GM11168 (cell line): ENCODE data around the gene CCDC192.
"Not testable (repeated sequence)": the region's sequence is repeated elsewhere in the genome, so short reads cannot be mapped to it uniquely, and the experiment has no call there.

Experiments
- in situ Hi-C: fragments of 300-500 bp; cut with MboI; formaldehyde crosslinking; loops from one replicate; pipeline ENCODE4 v1.12.0; 2022; ENCODE audit warnings: low sequenced_read_pairs; ENCODE audit not compliant: unreplicated experiment

Gene CCDC192

GRCh38 chr5:127697894-127698600 lies 5.1 kb upstream of the CCDC192 start:
- in situ Hi-C loops = no loop called here

- in situ Hi-C loops = no loop called here
Observed at GRCh38 chr5:127699416-127699815, 3.8 kb upstream of the CCDC192 start.

GRCh38 chr5:127700237-127700766 lies 2.9 kb upstream of the CCDC192 start:
- in situ Hi-C loops = no loop called here

- in situ Hi-C loops = no loop called here
Observed at GRCh38 chr5:127702434-127702833, 757 bp upstream of the CCDC192 start.

GRCh38 chr5:127705120-127705892 lies 2.1 kb downstream of the CCDC192 start:
- in situ Hi-C loops = no loop called here

- in situ Hi-C loops = no loop called here
Observed at GRCh38 chr5:127706691-127707090, 3.5 kb downstream of the CCDC192 start.

GRCh38 chr5:127707209-127707608 lies 4.0 kb downstream of the CCDC192 start:
- in situ Hi-C loops = no loop called here

GRCh38 chr5:127713083-127713482 lies 9.9 kb downstream of the CCDC192 start:
- in situ Hi-C loops = not testable (repeated sequence)

- in situ Hi-C loops = no loop called here
Observed at GRCh38 chr5:127718181-127718580, 15.0 kb downstream of the CCDC192 start.

GRCh38 chr5:127723571-127723970 lies 20.4 kb downstream of the CCDC192 start:
- in situ Hi-C loops = no loop called here

GRCh38 chr5:127725673-127726072 lies 22.5 kb downstream of the CCDC192 start:
- in situ Hi-C loops = no loop called here

GRCh38 chr5:127732963-127733362 lies 29.8 kb downstream of the CCDC192 start:
- in situ Hi-C loops = no loop called here

- in situ Hi-C loops = not testable (repeated sequence)
Observed at GRCh38 chr5:127739348-127739747, 36.2 kb downstream of the CCDC192 start.

- in situ Hi-C loops = no loop called here
Observed at GRCh38 chr5:127739807-127740384, 36.7 kb downstream of the CCDC192 start.

- in situ Hi-C loops = no loop called here
Observed at GRCh38 chr5:127741412-127741811, 38.2 kb downstream of the CCDC192 start.

- in situ Hi-C loops = no loop called here
Observed at GRCh38 chr5:127744241-127744640, 41.0 kb downstream of the CCDC192 start.

- in situ Hi-C loops = no loop called here
Observed at GRCh38 chr5:127746756-127747155, 43.6 kb downstream of the CCDC192 start.

- in situ Hi-C loops = not testable (repeated sequence)
Observed at GRCh38 chr5:127752503-127753265, 49.5 kb downstream of the CCDC192 start.

GRCh38 chr5:127754259-127754658 lies 51.1 kb downstream of the CCDC192 start:
- in situ Hi-C loops = no loop called here

GRCh38 chr5:127754706-127755105 lies 51.5 kb downstream of the CCDC192 start:
- in situ Hi-C loops = no loop called here
